K562 (cell line): ENCODE measurements around the gene CYP2A6. TPM values are rescaled to one million over a fixed set of nuclear protein-coding genes. Genes with fewer than 3 reads are reported as not detected.

Experiments
- ARID4B ChIP-seq: sonication (generic); formaldehyde crosslinking; IDR thresholded peaks from 2 replicates; pipeline ENCODE4 v1.8.0; 2022; ENCODE audit warnings: mild to moderate bottlenecking, missing genetic modification reagents
- ATF1 ChIP-seq, 2 experiments: fragments of 450-650 bp in 1 of 2; IDR thresholded peaks; 2 replicates each; pipeline ENCODE4 v1.6.1; 2016; ENCODE audit warnings: missing compliant biosample characterization in 1 of 2, missing genetic modification characterization in 1 of 2
- BDP1 ChIP-seq: IDR thresholded peaks from 3 replicates; pipeline ENCODE4 v1.6.1; 2011; ENCODE audit not compliant: insufficient read length, insufficient read depth
- BRCA1 ChIP-seq, 2 experiments: fragments of 450-650 bp in 1 of 2; sonication (generic) in 1 of 2; formaldehyde crosslinking in 1 of 2; IDR thresholded peaks; 2 replicates each; pipeline versions ENCODE4 v1.5.0 to v1.6.1; 2017 to 2020; ENCODE audit warnings: mild to moderate bottlenecking in 1 of 2, missing genetic modification reagents in 1 of 2
- ESRRA ChIP-seq: fragments of 450-650 bp; IDR thresholded peaks from 2 replicates; pipeline ENCODE4 v1.6.1; 2014; ENCODE audit warnings: low read depth, mild to moderate bottlenecking, moderate library complexity, borderline replicate concordance
- HMG20B ChIP-seq: fragments of 250-450 bp; sonication (Bioruptor Pico); IDR thresholded peaks from 2 replicates; pipeline ENCODE4 v1.5.0; 2021; ENCODE audit warnings: mild to moderate bottlenecking
- MEF2D ChIP-seq: conservative IDR thresholded peaks from 2 replicates; pipeline ENCODE4 v1.6.1; 2016; ENCODE audit warnings: low read depth, missing genetic modification characterization, missing compliant biosample characterization
- NCOA2 ChIP-seq, 2 experiments: fragments of 450-650 bp; IDR thresholded peaks; 2 replicates each; pipeline ENCODE4 v1.6.1; 2018; ENCODE audit warnings: mild to moderate bottlenecking in 2 of 2, moderate library complexity in 1 of 2; ENCODE audit not compliant: partially characterized antibody in 2 of 2
- PHF8 ChIP-seq: fragments of 200-600 bp; sonication (generic); IDR thresholded peaks from 2 replicates; pipeline ENCODE4 v1.6.1; 2012; ENCODE audit warnings: mixed run types, mild to moderate bottlenecking, inconsistent platforms, low read length, moderate library complexity, borderline replicate concordance
- PKNOX1 ChIP-seq: fragments of 450-650 bp; IDR thresholded peaks from 2 replicates; pipeline ENCODE4 v1.6.1; 2016
- POLR2AphosphoS5 ChIP-seq: IDR thresholded peaks from 2 replicates; pipeline ENCODE4 v1.6.1; 2011; ENCODE audit warnings: mild to moderate bottlenecking, low read depth, low read length, moderate library complexity; ENCODE audit not compliant: control insufficient read depth, insufficient read depth
- RAD21 ChIP-seq, 2 experiments: fragments of 250-450 bp in 1 of 2; fragments of 450-650 bp in 1 of 2; sonication (Bioruptor Pico) in 1 of 2; formaldehyde crosslinking in 1 of 2; IDR thresholded peaks in 1 of 2; conservative IDR thresholded peaks in 1 of 2; 2 replicates each; pipeline versions ENCODE4 v1.4.0 to v1.8.0; 2020 to 2022; ENCODE audit warnings: mild to moderate bottlenecking in 2 of 2, moderate library complexity in 1 of 2
- RAD51 ChIP-seq: fragments of 450-650 bp; IDR thresholded peaks from 2 replicates; pipeline ENCODE4 v1.7.1; 2016; ENCODE audit warnings: low read depth, mild to moderate bottlenecking, borderline replicate concordance
- ZBED1 ChIP-seq: IDR thresholded peaks from 2 replicates; pipeline ENCODE4 v1.6.1; 2014
- ZNF76 ChIP-seq: fragments of 250-450 bp; sonication (Bioruptor Pico); IDR thresholded peaks from 2 replicates; pipeline ENCODE4 v1.4.0; 2020; ENCODE audit warnings: mild to moderate bottlenecking, moderate library complexity, borderline replicate concordance
- polyA plus RNA-seq, 8 experiments: library from polyadenylated mRNA; depleted of rRNA in 4 of 8; stranded (reverse) in 5 of 8; unstranded in 3 of 8; fragments of >200 nt; fragmentation: Nextera tagmentation in 2 of 8; fragmentation: Illumina TruSeq in 1 of 8; extraction: Ambion mirVana in 2 of 8; extraction: Trizol in 1 of 8; gene quantifications; 2 replicates each; pipeline versions ENCODE4 v1.2.1 to v1.2.3, GENCODE V29; 2011 to 2014; ENCODE audit warnings: inconsistent platforms in 1 of 8, missing spikeins in 1 of 8
- total RNA-seq, 7 experiments: library from RNA; depleted of rRNA in 6 of 7; stranded (reverse); fragments of >200 nt in 6 of 7; fragmentation: Illumina TruSeq in 2 of 7; extraction: Trizol in 2 of 7; gene quantifications; 2 replicates each; pipeline versions ENCODE4 v1.2.1 to v1.2.3, GENCODE V29; 2011 to 2021; ENCODE audit warnings: low replicate concordance in 1 of 7
- TF ChIP-seq, protein P1 (sequence below), 2 experiments: IDR thresholded peaks; 2 replicates each; pipeline ENCODE4 v1.6.1; 2011; ENCODE audit warnings: borderline replicate concordance in 1 of 2, control low read depth in 1 of 2, low read depth in 1 of 2, low read length in 1 of 2, mild to moderate bottlenecking in 1 of 2, mixed read lengths in 1 of 2, moderate library complexity in 1 of 2; ENCODE audit not compliant: insufficient read depth in 1 of 2, insufficient read length in 1 of 2, poor library complexity in 1 of 2, severe bottlenecking in 1 of 2; ENCODE audit errors: extremely low read depth in 1 of 2
- TF ChIP-seq, protein P2 (sequence below): fragments of 250-450 bp; sonication (Bioruptor Pico); IDR thresholded peaks from 2 replicates; pipeline ENCODE4 v1.8.0; 2021; ENCODE audit warnings: borderline replicate concordance, mild to moderate bottlenecking, moderate library complexity; ENCODE audit not compliant: poor library complexity, severe bottlenecking

Gene CYP2A6
- total and polyA plus RNA-seq, 9 of the 15 experiments (the other 6 are each of a cell fraction or from before 2014, with no cell fraction given): 0.31 TPM; not detected in 8

DNA sequence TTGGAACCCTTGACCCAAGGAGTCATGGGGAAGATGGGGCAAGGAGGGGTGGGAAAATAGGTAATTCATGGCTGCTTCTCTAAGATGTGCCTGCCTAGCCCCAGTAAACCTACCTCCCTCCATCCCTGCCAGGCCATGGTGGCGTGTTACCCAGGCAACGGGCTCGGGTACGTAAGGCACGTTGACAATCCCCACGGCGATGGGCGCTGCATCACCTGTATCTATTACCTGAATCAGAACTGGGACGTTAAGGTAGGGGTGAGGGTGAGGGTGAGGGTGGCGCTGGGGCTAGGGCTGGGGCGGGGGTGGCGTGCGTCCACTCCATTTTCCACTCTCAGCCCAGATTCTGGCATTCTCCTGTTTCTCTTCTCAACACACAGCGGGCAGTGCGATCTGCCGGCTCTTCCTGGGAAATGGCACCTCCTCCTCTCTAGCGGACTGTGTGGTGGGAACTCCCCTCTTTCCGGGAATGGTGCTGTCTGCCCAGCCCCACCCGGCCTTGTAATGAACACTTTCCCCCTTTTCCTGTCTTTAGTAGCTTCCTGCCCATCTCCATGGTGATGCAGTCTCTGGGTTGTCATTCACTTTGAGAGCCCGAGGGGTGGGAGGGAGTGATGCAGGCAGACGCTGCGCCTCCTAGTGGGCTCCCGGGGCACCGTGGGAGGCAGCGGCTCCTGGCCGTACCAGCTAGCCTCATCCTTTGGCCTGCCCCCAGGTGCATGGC is 43.7 kb downstream of the CYP2A6 start (continued):
- TF ChIP-seq, protein P1, sequence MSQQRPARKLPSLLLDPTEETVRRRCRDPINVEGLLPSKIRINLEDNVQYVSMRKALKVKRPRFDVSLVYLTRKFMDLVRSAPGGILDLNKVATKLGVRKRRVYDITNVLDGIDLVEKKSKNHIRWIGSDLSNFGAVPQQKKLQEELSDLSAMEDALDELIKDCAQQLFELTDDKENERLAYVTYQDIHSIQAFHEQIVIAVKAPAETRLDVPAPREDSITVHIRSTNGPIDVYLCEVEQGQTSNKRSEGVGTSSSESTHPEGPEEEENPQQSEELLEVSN (IDR thresholded peaks at IDR 0.05; ENCODE audit: borderline replicate concordance in 1 of 2, extremely low read depth in 1 of 2, insufficient read depth in 1 of 2, insufficient read length in 1 of 2, low read depth in 1 of 2, low read length in 1 of 2, poor library complexity in 1 of 2, severe bottlenecking in 1 of 2): peak in 1 of 2 experiments; percentile 5
- TF ChIP-seq ESRRA: peak; percentile 46; the same call in 1 of the 2 replicates
- 0 out of 2 replicates have a peak, but pooled peaks have one; percentile 42 for TF ChIP-seq ARID4B
- no peak for TF ChIP-seq ZBED1
- peak; percentile 32; the same call in 1 of the 2 replicates for TF ChIP-seq POLR2AphosphoS5
- TF ChIP-seq RAD51: no peak
- TF ChIP-seq BDP1: no peak
- no peak for TF ChIP-seq PHF8
- TF ChIP-seq PKNOX1: peak; percentile 96
- TF ChIP-seq NCOA2 (IDR thresholded peaks at IDR 0.05; ENCODE audit: partially characterized antibody in 2 of 2): no peak
- no peak for TF ChIP-seq ATF1 (CRISPR knock-in tag; IDR thresholded peaks at IDR 0.05)
- peak; percentile 70; the same call in 1 of the 2 replicates for TF ChIP-seq ATF1 (tag; IDR thresholded peaks at IDR 0.05)
- peak; percentile 41 to 59 for TF ChIP-seq RAD21 (CRISPR knock-in tag; conservative IDR thresholded peaks at IDR 0.05 in 1 of 2, IDR thresholded peaks at IDR 0.05 in 1 of 2)
- no peak for TF ChIP-seq BRCA1 (IDR thresholded peaks at IDR 0.05)
- no peak for TF ChIP-seq BRCA1 (CRISPR knock-in tag; IDR thresholded peaks at IDR 0.05)
- no peak for TF ChIP-seq ZNF76
- TF ChIP-seq, protein P2, sequence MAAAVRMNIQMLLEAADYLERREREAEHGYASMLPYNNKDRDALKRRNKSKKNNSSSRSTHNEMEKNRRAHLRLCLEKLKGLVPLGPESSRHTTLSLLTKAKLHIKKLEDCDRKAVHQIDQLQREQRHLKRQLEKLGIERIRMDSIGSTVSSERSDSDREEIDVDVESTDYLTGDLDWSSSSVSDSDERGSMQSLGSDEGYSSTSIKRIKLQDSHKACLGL (CRISPR knock-in tag): no peak
- TF ChIP-seq HMG20B (CRISPR knock-in tag): no peak
- TF ChIP-seq MEF2D: no peak
